Activated T-helper 2 cell treated with anti-CD3 and anti-CD28 coated beads, Interferon-gamma antibody, Interleukin-2, Interleukin-4, amounts not matched to agents 10 μg/mL and 5 μg/mL and 100 μg/mL, durations not matched to agents 14 hours and 24 hours and 36 hours (primary cell): ENCODE results near the gene NECTIN3. TPM values are rescaled to one million over a fixed set of nuclear protein-coding genes. Genes with fewer than 3 reads are reported as not detected.
A peak's percentile ranks its signal among the peaks of the same experiment; 100 is the strongest.

ENCODE experiments used
- DNase-seq: peaks from one replicate; pipeline ENCODE4 v3.0.0; 2021; ENCODE audit warnings: low spot score
- H3K27ac Mint-ChIP-seq: one replicate; pipeline ENCODE4 v1.8.0; 2021; ENCODE audit warnings: mixed read lengths
- H3K27me3 Mint-ChIP-seq: one replicate; pipeline ENCODE4 v1.8.0; 2021; ENCODE audit warnings: low read depth, mixed read lengths
- H3K36me3 Mint-ChIP-seq: one replicate; pipeline ENCODE4 v1.8.0; 2021; ENCODE audit warnings: low read depth, mixed read lengths
- H3K4me1 Mint-ChIP-seq: one replicate; pipeline ENCODE4 v1.8.0; 2021; ENCODE audit warnings: low read depth, mixed read lengths
- H3K4me3 Mint-ChIP-seq: one replicate; pipeline ENCODE4 v1.8.0; 2021; ENCODE audit warnings: low read depth, mild to moderate bottlenecking, moderate library complexity, mixed read lengths
- H3K9me3 Mint-ChIP-seq: one replicate; pipeline ENCODE4 v1.8.0; 2021; ENCODE audit warnings: mixed read lengths
- intact Hi-C: fragments of 100-400 bp; cut with micrococcal nuclease; formaldehyde crosslinking; loops from one replicate; pipeline ENCODE4 v1.15.1; 2023
- total RNA-seq: library from RNA; stranded (reverse); gene quantifications from 2 replicates; pipeline ENCODE4 v1.2.3, GENCODE V29; 2022

Gene NECTIN3
- total RNA-seq, 1 donor from 2014 or later = 2.2 TPM

- intact Hi-C loops = loop anchor here (2.0 kb wide), 3 partner anchors 23 to 431 kb away; no protein-coding TSS in a partner anchor
- DNase-seq = no peak
- Mint-ChIP-seq H3K4me1 (peaks cover 26% of the 10 kb centered on the region), H3K9me3 (peaks cover 22% of the 10 kb centered on the region), H3K27me3 (peaks cover 6% of the 10 kb centered on the region), H3K4me3 (no peak overlapping the region), H3K27ac (no peak overlapping the region), H3K36me3 (peaks cover 12% of the 10 kb centered on the region)
Measured at GRCh38 chr3:111237946-111238345, 166.3 kb downstream of the NECTIN3 start.

GRCh38 chr3:111238885-111239284, 167.3 kb downstream of the NECTIN3 start:
- peaks cover 25% of the 10 kb centered on the region for H3K9me3 Mint-ChIP-seq
- peak; percentile 40 for DNase-seq
- no peak overlapping the region for H3K27ac Mint-ChIP-seq
- H3K36me3 Mint-ChIP-seq = peaks cover 12% of the 10 kb centered on the region
- H3K27me3 Mint-ChIP-seq = peaks cover 6% of the 10 kb centered on the region
- no peak overlapping the region for H3K4me3 Mint-ChIP-seq
- intact Hi-C loops = loop anchor here (1.0 to 2.0 kb wide), 6 partner anchors 22 to 430 kb away; partner anchors contain the start of gene CD96
- H3K4me1 Mint-ChIP-seq = peaks cover 26% of the 10 kb centered on the region

GRCh38 chr3:111241960-111242359, 170.3 kb downstream of the NECTIN3 start:
- intact Hi-C loops = no loop called here
- Mint-ChIP-seq H3K36me3 (peaks cover 10% of the 10 kb centered on the region), H3K27me3 (peaks cover 21% of the 10 kb centered on the region), H3K4me1 (peaks cover 27% of the 10 kb centered on the region), H3K27ac (no peak overlapping the region), H3K9me3 (peaks cover 35% of the 10 kb centered on the region), H3K4me3 (no peak overlapping the region)
- no peak for DNase-seq
